ENCODE measurements around the gene MCC.

- no peak for TF ChIP-seq ZNF274 (IDR thresholded peaks at IDR 0.05; ENCODE audit: low read depth, low read length)
- TF ChIP-seq YY1 (IDR thresholded peaks at IDR 0.05; ENCODE audit: insufficient read depth, insufficient read length) = no peak
Measured at GRCh38 chr5:113244966-113245365, 243.3 kb downstream of the MCC start.
